Coronary artery (tissue), 2 donors: ENCODE measurements around the gene IGF2BP3.
"Not testable (repeated sequence)": the region's sequence is repeated elsewhere in the genome, so short reads cannot be mapped to it uniquely, and the experiment has no call there.

Source experiments
- DNase-seq: peaks from one replicate; pipeline ENCODE4 v3.0.0-alpha.2; 2017; ENCODE audit warnings: low spot score
- H3K27ac ChIP-seq, 2 donors: fragments of 200-600 bp; sonication (generic); one replicate each; pipeline ENCODE4 v1.5.1; 2016 to 2019
- H3K4me3 ChIP-seq: fragments of 200-600 bp; sonication (generic); 2 replicates; pipeline ENCODE4 v1.5.1; 2016; ENCODE audit warnings: mild to moderate bottlenecking, moderate library complexity
- TF ChIP-seq, protein P1 (sequence below): fragments of 200-600 bp; sonication (generic); IDR thresholded peaks from one replicate; pipeline ENCODE4 v1.5.1; 2019; ENCODE audit warnings: antibody characterized with exemption

IGF2BP3 gene

DNA sequence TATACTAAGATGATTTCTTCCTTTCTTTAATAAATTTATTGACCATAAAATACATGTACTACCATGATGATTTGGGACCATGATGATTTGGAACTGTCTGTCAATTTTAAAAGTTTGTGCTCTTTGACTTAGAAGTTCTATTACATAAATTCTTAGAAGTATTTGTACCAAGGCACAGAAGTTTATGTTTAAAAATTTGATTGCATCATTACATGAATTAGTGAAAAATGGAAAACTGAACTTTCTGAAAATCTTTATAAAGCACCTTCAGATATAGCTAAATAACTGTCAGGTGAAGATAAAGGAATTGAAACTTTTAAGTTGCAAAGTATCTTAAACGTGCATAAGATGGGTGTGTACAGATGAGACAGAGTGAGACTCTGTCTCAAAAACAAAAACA, 139.2 kb downstream of the IGF2BP3 start:
- no peak overlapping the region for H3K27ac ChIP-seq
- H3K4me3 ChIP-seq, result no peak overlapping the region
- DNase-seq, result no peak
- TF ChIP-seq, protein P1, sequence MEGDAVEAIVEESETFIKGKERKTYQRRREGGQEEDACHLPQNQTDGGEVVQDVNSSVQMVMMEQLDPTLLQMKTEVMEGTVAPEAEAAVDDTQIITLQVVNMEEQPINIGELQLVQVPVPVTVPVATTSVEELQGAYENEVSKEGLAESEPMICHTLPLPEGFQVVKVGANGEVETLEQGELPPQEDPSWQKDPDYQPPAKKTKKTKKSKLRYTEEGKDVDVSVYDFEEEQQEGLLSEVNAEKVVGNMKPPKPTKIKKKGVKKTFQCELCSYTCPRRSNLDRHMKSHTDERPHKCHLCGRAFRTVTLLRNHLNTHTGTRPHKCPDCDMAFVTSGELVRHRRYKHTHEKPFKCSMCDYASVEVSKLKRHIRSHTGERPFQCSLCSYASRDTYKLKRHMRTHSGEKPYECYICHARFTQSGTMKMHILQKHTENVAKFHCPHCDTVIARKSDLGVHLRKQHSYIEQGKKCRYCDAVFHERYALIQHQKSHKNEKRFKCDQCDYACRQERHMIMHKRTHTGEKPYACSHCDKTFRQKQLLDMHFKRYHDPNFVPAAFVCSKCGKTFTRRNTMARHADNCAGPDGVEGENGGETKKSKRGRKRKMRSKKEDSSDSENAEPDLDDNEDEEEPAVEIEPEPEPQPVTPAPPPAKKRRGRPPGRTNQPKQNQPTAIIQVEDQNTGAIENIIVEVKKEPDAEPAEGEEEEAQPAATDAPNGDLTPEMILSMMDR, result no peak

DNA sequence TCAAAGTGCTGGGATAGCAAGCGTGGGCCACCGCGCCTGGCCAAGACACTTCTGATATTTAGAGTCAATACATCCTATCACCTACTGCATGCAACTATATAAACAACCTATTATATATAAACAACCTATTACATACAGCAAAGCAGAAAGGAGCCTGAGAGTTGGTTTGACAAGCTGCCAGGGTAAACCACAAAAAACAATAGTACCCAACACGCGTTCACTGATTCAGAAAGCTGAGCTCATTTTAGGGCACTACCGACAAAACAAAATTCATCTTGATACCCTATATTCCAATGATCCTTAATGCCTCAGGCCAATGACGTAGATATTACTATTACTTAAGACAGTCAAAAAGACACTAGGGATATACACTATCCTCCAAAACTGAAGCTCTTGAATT, 154.9 kb downstream of the IGF2BP3 start:
- TF ChIP-seq, protein P1, result no peak
- DNase-seq, result no peak
- no peak overlapping the region for H3K4me3 ChIP-seq
- no peak overlapping the region for H3K27ac ChIP-seq

DNA sequence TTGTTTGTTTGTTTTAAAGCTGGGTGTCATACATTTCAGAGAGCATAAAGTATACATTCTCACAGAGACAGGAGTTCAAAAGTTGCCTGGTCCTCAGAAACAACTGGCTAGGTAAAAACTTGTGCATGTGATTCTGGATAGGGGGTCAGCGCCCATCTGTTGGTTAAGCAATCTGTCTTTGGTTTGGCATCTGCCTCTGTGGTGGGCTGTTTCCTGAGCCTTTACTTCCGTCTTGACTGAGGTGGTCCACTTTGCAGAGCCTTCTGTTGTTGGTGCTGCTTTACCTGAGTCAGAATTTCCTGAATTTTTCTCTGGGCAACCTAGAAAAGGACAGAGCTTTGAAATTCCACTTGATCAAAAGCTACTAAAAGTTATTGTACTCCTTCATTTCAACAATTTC, 158.2 kb downstream of the IGF2BP3 start:
- not testable (repeated sequence) for DNase-seq, H3K4me3 ChIP-seq, H3K27ac ChIP-seq

DNA sequence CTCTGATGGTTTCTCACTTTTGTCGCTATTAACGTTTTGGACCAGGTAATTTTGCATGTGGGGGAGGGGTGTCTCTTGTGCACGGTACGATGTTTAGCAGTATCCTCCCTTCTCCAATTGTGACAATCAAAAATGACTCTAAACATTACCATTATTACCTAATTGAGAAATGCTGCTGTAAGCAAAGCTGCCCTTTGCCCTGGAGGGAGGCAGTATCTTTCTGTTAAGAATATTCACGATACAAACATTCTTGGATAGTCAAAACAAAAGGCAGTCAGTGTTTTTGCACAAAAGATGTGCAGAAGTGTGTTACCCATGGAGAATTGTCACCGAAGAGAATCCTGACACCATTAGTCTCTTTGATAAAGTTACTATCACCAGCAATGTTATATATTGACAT, 161.5 kb downstream of the IGF2BP3 start:
- no peak for DNase-seq
- TF ChIP-seq, protein P1, result no peak
- no peak overlapping the region for H3K4me3 ChIP-seq
- H3K27ac ChIP-seq, result no peak overlapping the region

DNA sequence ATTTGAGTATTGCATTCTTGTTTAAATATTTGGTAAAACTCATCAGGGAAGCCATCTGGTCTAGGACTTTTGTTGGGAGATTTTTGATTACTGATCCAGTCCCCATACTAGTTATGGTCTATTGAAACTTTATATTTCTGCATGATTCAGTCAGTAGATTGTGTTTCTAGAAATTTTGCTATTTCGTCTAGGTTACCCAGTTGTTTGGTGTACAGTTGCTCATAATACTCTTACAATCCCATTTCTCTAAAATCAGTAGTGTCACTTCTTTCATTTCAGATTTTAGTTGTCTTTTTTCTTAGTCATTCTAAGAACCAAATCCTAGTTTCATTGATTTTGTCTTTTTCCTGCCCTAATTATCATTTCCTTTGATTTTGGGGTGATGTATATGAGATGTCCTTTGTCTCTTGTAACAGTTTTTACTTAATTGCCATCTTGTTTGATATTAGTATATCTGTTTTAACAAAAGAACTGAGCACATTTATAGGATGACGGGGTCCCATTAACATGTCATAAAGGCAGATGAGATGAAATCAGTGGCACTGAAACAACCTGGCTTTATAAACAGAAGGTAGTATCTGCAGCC, 163.3 kb downstream of the IGF2BP3 start:
- H3K4me3 ChIP-seq, result no peak overlapping the region
- TF ChIP-seq, protein P1, result no peak

DNA sequence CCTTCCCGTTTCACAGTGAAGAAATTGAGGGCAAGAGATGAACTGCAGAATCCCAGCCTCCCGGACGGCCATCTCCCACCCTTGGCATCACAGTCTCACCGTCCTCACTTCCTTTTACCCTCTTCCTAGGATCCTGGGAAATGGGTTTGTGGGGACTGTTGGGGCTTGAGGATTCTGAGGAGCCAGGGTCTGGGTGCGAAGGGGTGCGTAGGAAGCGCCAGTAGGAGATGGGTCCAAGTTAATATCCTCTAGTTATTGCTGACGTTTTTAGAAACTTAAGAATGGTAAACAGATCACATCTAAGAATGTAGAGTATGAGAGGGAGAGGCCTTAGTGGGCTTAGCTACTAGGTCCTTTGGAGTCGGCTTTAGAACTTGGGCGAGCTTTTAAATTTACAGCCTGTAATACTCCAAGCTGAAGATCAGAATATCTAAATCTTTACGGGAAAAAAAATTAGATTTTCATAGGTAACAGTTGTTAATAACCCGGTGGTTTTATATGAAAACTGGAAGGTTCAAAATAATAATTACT, 170.5 kb downstream of the IGF2BP3 start:
- Histone ChIP-seq H3K4me3 (peak overlapping the region; percentile 76), H3K27ac (peak overlapping the region; percentile 53 to 82)
- no peak for DNase-seq
- TF ChIP-seq, protein P1, result no peak

More for the DNA sequence above, 163.3 kb downstream of the IGF2BP3 start:
- DNase-seq, result no peak
- no peak overlapping the region for H3K27ac ChIP-seq

DNA sequence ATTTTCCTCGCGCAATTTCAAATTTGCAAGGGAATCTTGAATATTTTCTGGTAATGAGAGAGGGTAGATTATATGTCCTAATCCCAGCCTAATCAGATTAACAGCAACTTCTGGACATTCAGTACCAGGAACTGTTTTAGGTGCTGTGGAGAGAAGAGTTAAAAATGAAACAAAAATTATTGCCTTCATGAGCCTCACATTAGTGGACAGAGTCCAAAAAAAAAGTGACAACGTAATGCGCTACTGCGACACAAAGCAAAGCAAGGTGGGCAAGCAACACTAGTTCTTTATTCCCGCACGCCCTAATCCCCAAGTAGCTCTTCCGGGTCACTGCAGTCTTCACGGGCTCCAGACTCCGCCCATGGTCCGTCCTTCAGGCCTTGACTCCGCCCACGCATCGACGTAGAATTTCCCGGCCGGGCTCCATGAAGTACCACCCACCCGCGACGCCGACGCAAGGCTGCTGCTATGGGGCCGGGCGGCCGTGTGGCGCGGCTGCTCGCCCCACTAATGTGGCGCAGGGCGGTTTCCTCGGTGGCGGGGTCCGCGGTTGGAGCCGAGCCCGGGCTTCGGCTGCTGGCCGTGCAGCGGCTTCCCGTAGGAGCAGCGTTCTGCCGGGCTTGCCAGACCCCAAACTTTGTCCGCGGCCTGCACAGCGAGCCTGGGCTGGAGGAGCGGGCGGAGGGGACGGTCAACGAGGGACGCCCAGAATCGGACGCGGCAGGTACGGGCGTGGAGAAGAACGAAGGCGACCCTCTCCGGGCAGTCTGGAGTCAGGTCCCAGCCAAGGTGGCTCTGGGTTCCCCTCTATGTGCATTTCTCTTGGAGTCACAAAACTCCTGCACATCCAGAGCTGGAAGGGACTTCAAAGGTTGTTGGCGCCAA, 171.2 kb downstream of the IGF2BP3 start, which contains the start of gene MALSU1:
Gene MALSU1, plus strand, starts transcription at position 455 of the 885 bp plus-strand sequence. Its CDS starts 14 bp downstream, at position 469.
- Histone ChIP-seq H3K27ac (peak within 1 kb of the TSS; percentile 53 to 82), H3K4me3 (peak within 1 kb of the TSS; percentile 76)
- TF ChIP-seq, protein P1, result no peak
- DNase-seq, result peak; percentile 97
